Activated CD8-positive, alpha-beta T cell treated with anti-CD3 and anti-CD28 coated beads, Interleukin-2, amount 10 ng/mL, durations not matched to agents 7 days and 5 days (primary cell): ENCODE data around the gene TTC28. TPM values are rescaled to one million over a fixed set of nuclear protein-coding genes. Genes with fewer than 3 reads are reported as not detected.
"Not testable (repeated sequence)": the region's sequence is repeated elsewhere in the genome, so short reads cannot be mapped to it uniquely, and the experiment has no call there.

Experiments
- ATAC-seq: fragments of 150-1000 bp; cut with Tn5 transposase; one replicate; pipeline ENCODE4 v1.10.0; 2021; ENCODE audit warnings: moderate library complexity
- CTCF ChIA-PET: fragments of 350-600 bp; sonication (Branson Sonifier 250); formaldehyde crosslinking; loops from one replicate; lab custom pipeline; 2021; ENCODE audit warnings: antibody characterized with exemption; lab: Charles Lee
- POLR2A ChIA-PET: fragments of 350-600 bp; sonication (Branson Sonifier 250); formaldehyde crosslinking; loops from one replicate; lab custom pipeline; 2021; ENCODE audit warnings: antibody characterized with exemption; lab: Charles Lee
- DNase-seq: peaks from one replicate; pipeline ENCODE4 v3.0.0-alpha.2; 2020
- H3K27ac Mint-ChIP-seq: one replicate; pipeline ENCODE4 v1.8.0; 2021; ENCODE audit warnings: mild to moderate bottlenecking, mixed read lengths
- H3K27me3 Mint-ChIP-seq: one replicate; pipeline ENCODE4 v1.8.0; 2021; ENCODE audit warnings: low read depth, mixed read lengths
- H3K36me3 Mint-ChIP-seq: one replicate; pipeline ENCODE4 v1.8.0; 2021; ENCODE audit warnings: low read depth, mixed read lengths
- H3K4me1 Mint-ChIP-seq: one replicate; pipeline ENCODE4 v1.8.0; 2021; ENCODE audit warnings: low read depth, mixed read lengths
- H3K4me3 Mint-ChIP-seq: one replicate; pipeline ENCODE4 v1.8.0; 2021; ENCODE audit warnings: mild to moderate bottlenecking, mixed read lengths
- H3K9me3 Mint-ChIP-seq: one replicate; pipeline ENCODE4 v1.8.0; 2022; ENCODE audit warnings: mixed read lengths; ENCODE audit not compliant: insufficient read depth
- total RNA-seq, 2 experiments: library from RNA; stranded (reverse); gene quantifications; one replicate each; pipeline ENCODE4 v1.2.3, GENCODE V29; 2021

TTC28 gene
- total RNA-seq, 2 experiments from 2014 or later, result 0.18 to 0.23 TPM

- H3K9me3 Mint-ChIP-seq, POLR2A ChIA-PET, CTCF ChIA-PET, H3K36me3 Mint-ChIP-seq, H3K4me3 Mint-ChIP-seq, H3K4me1 Mint-ChIP-seq, DNase-seq, ATAC-seq, H3K27ac Mint-ChIP-seq: not testable (repeated sequence)
- H3K27me3 Mint-ChIP-seq, result peaks cover 29% of the 10 kb centered on the region
These were observed 110.7 kb downstream of the TTC28 start for GRCh38 chr22:28568974-28569373.

GRCh38 chr22:28568099-28568498 lies 111.5 kb downstream of the TTC28 start:
- ATAC-seq (no peak), DNase-seq (no peak)
- Mint-ChIP-seq H3K4me3 (no peak overlapping the region), H3K27ac (no peak overlapping the region), H3K27me3 (peaks cover 28% of the 10 kb centered on the region), H3K9me3 (no peaks in the 10 kb centered on the region), H3K4me1 (no peaks in the 10 kb centered on the region), H3K36me3 (no peaks in the 10 kb centered on the region)
- ChIA-PET POLR2A (no interaction called here), CTCF (no interaction called here)

- POLR2A ChIA-PET, H3K36me3 Mint-ChIP-seq, ATAC-seq, DNase-seq, H3K4me1 Mint-ChIP-seq, H3K27ac Mint-ChIP-seq, H3K4me3 Mint-ChIP-seq, H3K9me3 Mint-ChIP-seq: not testable (repeated sequence)
- CTCF ChIA-PET, result interaction anchor here (0.5 kb wide), 1 partner anchor 342 kb away, joined by 3 read pairs; no protein-coding TSS in a partner anchor
- H3K27me3 Mint-ChIP-seq, result peaks cover 31% of the 10 kb centered on the region
These were observed 112.6 kb downstream of the TTC28 start for GRCh38 chr22:28566920-28567499.

- POLR2A ChIA-PET, result no interaction called here
These were observed 116.0 kb downstream of the TTC28 start for GRCh38 chr22:28563636-28564035.

GRCh38 chr22:28562324-28562723 lies 117.3 kb downstream of the TTC28 start:
- ATAC-seq (no peak), DNase-seq (no peak)
- ChIA-PET CTCF (no interaction called here), POLR2A (no interaction called here)
- Mint-ChIP-seq H3K27me3 (peaks cover 14% of the 10 kb centered on the region), H3K36me3 (no peaks in the 10 kb centered on the region), H3K9me3 (no peaks in the 10 kb centered on the region), H3K4me3 (no peak overlapping the region), H3K27ac (no peak overlapping the region), H3K4me1 (no peaks in the 10 kb centered on the region)

More at GRCh38 chr22:28563636-28564035, 116.0 kb downstream of the TTC28 start:
- no peak for DNase-seq
- Mint-ChIP-seq H3K9me3 (no peaks in the 10 kb centered on the region), H3K36me3 (no peaks in the 10 kb centered on the region), H3K4me3 (no peak overlapping the region), H3K27ac (no peak overlapping the region), H3K4me1 (no peaks in the 10 kb centered on the region), H3K27me3 (peaks cover 19% of the 10 kb centered on the region)
- CTCF ChIA-PET, result no interaction called here
- no peak for ATAC-seq

- H3K27me3 Mint-ChIP-seq, result peaks cover 10% of the 10 kb centered on the region
- DNase-seq, H3K4me3 Mint-ChIP-seq, H3K36me3 Mint-ChIP-seq, CTCF ChIA-PET, H3K9me3 Mint-ChIP-seq, POLR2A ChIA-PET, H3K27ac Mint-ChIP-seq, ATAC-seq, H3K4me1 Mint-ChIP-seq: not testable (repeated sequence)
These were observed 118.9 kb downstream of the TTC28 start for GRCh38 chr22:28560743-28561101.

GRCh38 chr22:28560046-28560742 lies 119.4 kb downstream of the TTC28 start:
- H3K4me1 Mint-ChIP-seq, result no peaks in the 10 kb centered on the region
- ChIA-PET CTCF (no interaction called here), POLR2A (no interaction called here)
- no peak overlapping the region for H3K27ac Mint-ChIP-seq
- peaks cover 10% of the 10 kb centered on the region for H3K27me3 Mint-ChIP-seq
- no peaks in the 10 kb centered on the region for H3K36me3 Mint-ChIP-seq
- DNase-seq (no peak), ATAC-seq (no peak)
- no peaks in the 10 kb centered on the region for H3K9me3 Mint-ChIP-seq
- no peak overlapping the region for H3K4me3 Mint-ChIP-seq

GRCh38 chr22:28557184-28557583 lies 122.5 kb downstream of the TTC28 start:
- no peaks in the 10 kb centered on the region for H3K36me3 Mint-ChIP-seq
- H3K27ac Mint-ChIP-seq, result no peak overlapping the region
- POLR2A ChIA-PET, result no interaction called here
- H3K4me3 Mint-ChIP-seq, result no peak overlapping the region
- CTCF ChIA-PET, result no interaction called here
- H3K4me1 Mint-ChIP-seq, result no peaks in the 10 kb centered on the region
- no peaks in the 10 kb centered on the region for H3K9me3 Mint-ChIP-seq
- no peak for DNase-seq
- no peak for ATAC-seq
- peaks cover 3% of the 10 kb centered on the region for H3K27me3 Mint-ChIP-seq

- H3K4me3 Mint-ChIP-seq, DNase-seq, H3K9me3 Mint-ChIP-seq, ATAC-seq, H3K36me3 Mint-ChIP-seq, H3K4me1 Mint-ChIP-seq, H3K27ac Mint-ChIP-seq, CTCF ChIA-PET, POLR2A ChIA-PET: not testable (repeated sequence)
- H3K27me3 Mint-ChIP-seq, result peaks cover 20% of the 10 kb centered on the region
These were observed 126.4 kb downstream of the TTC28 start for GRCh38 chr22:28553108-28553866.

- Mint-ChIP-seq H3K9me3 (no peaks in the 10 kb centered on the region), H3K4me3 (no peak overlapping the region), H3K4me1 (no peaks in the 10 kb centered on the region), H3K27ac (no peak overlapping the region), H3K27me3 (peaks cover 18% of the 10 kb centered on the region), H3K36me3 (no peaks in the 10 kb centered on the region)
- ChIA-PET POLR2A (interaction anchor here (0.7 kb wide), 1 partner anchor 10 kb away, joined by 3 read pairs; no protein-coding TSS in a partner anchor), CTCF (no interaction called here)
- ATAC-seq, result no peak
- DNase-seq, result no peak
These were observed 131.2 kb downstream of the TTC28 start for GRCh38 chr22:28548406-28548805.

- Mint-ChIP-seq H3K36me3 (no peaks in the 10 kb centered on the region), H3K9me3 (no peaks in the 10 kb centered on the region), H3K4me3 (no peak overlapping the region), H3K4me1 (no peaks in the 10 kb centered on the region), H3K27ac (no peak overlapping the region), H3K27me3 (peaks cover 20% of the 10 kb centered on the region)
- ChIA-PET POLR2A (no interaction called here), CTCF (no interaction called here)
- ATAC-seq (no peak), DNase-seq (no peak)
These were observed 132.4 kb downstream of the TTC28 start for GRCh38 chr22:28547132-28547842.
